ENCODE measurements around the gene RBM20.

The RBM20 gene

DNA sequence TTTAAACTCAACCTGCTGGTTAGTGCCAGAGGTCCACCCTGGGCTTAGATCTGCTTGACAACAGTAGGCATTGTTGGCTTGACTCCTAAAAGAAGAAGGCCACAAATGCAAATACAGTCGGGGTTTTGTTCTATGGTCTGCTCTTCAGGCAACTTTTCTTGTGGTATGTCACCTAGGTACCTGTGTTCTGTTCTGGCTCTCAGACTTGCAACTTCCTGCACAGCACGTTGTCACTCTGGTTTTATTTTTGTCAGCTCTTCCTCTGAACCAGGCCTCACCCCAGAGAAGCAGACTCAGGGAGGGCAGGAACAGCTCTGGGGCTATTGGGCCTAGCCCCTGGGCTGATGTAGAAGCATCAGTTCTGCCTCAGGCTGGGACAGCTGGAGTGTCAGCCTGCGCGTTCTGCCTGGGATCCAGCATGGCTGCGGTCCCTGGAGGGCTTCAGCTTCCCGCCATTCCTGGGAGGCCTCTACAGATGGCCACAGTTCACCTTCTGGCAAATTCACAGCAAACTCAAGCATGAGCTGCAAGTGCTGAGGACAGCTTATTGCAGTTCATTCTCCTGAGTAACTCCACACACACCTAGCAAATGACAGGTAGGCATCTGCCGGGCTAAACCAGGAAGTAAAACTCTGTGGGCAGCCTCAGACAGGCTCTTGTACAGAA is 216.6 kb downstream of the RBM20 start:
- DNase-seq (ENCODE audit: low spot score): no peak
- H3K27ac ChIP-seq: peak overlapping the region; percentile 29 to 83
- no peak overlapping the region for H3K4me3 ChIP-seq
- TF ChIP-seq, protein P1, sequence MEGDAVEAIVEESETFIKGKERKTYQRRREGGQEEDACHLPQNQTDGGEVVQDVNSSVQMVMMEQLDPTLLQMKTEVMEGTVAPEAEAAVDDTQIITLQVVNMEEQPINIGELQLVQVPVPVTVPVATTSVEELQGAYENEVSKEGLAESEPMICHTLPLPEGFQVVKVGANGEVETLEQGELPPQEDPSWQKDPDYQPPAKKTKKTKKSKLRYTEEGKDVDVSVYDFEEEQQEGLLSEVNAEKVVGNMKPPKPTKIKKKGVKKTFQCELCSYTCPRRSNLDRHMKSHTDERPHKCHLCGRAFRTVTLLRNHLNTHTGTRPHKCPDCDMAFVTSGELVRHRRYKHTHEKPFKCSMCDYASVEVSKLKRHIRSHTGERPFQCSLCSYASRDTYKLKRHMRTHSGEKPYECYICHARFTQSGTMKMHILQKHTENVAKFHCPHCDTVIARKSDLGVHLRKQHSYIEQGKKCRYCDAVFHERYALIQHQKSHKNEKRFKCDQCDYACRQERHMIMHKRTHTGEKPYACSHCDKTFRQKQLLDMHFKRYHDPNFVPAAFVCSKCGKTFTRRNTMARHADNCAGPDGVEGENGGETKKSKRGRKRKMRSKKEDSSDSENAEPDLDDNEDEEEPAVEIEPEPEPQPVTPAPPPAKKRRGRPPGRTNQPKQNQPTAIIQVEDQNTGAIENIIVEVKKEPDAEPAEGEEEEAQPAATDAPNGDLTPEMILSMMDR (IDR thresholded peaks at IDR 0.05): no peak

DNA sequence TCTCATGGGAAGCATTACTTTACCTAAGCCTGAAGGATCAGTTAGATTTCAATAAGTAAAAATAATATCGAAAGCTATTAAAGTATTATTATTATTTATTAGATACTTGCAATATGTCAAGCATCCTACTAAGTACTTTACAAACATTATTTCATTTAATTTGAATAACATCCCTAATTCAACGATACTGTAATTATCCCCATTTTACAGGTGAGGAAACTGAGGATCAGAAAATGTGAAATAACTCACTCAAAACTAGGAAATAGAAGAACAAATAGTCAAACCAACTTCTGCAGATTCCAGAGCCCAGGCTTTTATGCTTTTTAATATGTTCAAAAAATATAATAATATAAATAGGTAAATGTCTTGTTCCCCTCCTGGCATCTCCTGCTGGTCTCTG is 217.3 kb downstream of the RBM20 start:
- TF ChIP-seq, protein P1 (IDR thresholded peaks at IDR 0.05): no peak
- Histone ChIP-seq H3K4me3 (no peak overlapping the region), H3K27ac (peak overlapping the region in 1 of 2 donors; percentile 83)
- no peak for DNase-seq (ENCODE audit: low spot score)

DNA sequence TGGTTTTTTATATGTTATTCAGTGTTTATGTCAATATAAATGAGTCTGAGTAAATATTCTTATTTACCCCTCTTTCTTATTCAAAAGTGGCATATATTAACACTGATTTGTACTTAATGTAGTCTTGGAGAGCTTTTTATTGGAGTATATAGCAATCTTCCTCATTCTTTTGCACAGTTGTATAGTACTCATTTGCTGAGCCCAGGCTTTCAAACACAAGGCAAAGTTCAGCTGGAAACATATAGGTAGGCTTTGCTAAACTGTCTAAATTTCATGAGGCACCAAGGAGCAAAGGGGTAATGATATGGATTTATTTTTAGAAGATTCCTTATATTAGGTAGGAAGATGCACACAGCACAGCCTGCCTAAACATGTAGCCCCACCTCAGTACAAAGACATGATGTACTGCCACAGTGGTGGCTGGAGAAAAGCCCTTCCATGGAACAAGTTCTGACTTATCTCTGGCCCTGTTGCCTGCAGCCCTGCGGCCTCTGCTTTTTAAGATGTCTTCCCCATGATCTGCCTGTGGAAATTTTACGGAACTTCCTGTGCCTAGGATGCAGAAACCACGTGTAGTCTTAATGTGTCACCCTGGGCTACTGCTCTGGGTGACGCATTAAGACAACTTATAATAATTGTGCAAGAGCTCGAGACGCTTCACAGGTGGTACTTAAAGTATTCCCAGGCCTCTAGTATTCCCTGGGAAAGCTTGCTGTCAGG is 218.0 kb downstream of the RBM20 start:
- TF ChIP-seq, protein P1 (IDR thresholded peaks at IDR 0.05): no peak
- no peak for DNase-seq (ENCODE audit: low spot score)
- H3K27ac ChIP-seq: peak overlapping the region in 1 of 2 donors; percentile 74
- H3K4me3 ChIP-seq: no peak overlapping the region

DNA sequence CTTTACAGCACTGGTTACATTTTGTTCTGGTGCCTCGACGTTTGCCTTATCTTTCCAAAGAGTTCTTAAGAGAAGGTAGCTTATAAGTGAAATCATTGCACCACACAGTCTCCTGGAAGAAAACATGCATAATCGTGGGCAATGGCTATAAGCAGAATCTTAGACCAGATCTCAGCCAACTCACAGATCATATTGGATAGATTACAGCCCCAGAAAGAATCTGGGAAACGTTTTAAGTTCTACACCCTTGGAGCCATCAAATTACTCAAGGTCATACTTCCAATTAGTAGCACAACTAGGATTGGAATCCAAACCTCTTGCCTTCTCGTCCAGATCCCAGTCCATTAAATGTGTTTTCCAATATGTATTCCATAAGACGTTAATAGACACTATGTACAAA is 218.8 kb downstream of the RBM20 start:
- Histone ChIP-seq H3K27ac (peak overlapping the region in 1 of 2 donors; percentile 74), H3K4me3 (no peak overlapping the region)
- TF ChIP-seq, protein P1 (IDR thresholded peaks at IDR 0.05): no peak

DNA sequence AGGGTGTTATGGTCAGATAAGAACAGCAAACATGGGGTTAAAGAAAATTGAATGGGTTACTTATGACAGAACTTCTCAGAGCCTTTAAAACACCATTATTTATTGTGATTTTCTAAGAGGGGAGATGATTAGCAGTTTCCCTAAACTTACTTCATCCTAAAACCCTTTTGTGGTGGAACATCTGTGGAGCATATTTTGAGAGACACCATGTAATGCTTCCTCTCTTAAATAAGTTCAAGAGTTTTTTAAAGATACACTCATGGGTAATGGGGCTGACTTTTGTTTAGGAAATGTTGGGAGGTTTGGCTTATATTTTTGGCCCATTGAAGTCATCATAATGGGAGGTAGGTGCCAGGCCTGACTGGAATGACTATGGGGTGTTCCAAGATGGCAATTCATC is 219.2 kb downstream of the RBM20 start:
- H3K4me3 ChIP-seq: no peak overlapping the region
- TF ChIP-seq, protein P1 (IDR thresholded peaks at IDR 0.05): no peak
- DNase-seq (ENCODE audit: low spot score): no peak
- H3K27ac ChIP-seq: peak overlapping the region in 1 of 2 donors; percentile 74

More for the DNA sequence above, 218.8 kb downstream of the RBM20 start:
- DNase-seq (ENCODE audit: low spot score): no peak

DNA sequence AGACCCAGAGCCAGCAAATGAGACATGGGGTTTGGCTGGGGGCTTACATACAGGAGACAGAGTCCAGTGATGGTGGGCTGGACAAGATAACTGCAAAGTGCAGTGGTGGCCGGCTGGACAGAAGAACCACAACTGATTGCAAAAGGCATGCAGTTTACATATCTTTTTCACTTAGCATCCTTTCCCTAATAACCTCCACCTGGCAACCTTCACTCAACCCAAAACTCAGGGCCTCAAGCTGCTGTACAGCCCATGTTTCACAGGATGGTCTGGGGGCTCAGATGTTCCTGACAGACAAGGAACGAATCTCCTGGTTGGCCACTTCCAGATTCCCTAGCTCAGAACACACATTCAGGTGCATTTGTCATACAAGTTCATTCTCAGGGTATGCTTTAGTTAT is 219.8 kb downstream of the RBM20 start:
- peak overlapping the region in 1 of 2 donors; percentile 74 for H3K27ac ChIP-seq
- TF ChIP-seq, protein P1 (IDR thresholded peaks at IDR 0.05): no peak
- DNase-seq (ENCODE audit: low spot score): no peak
- H3K4me3 ChIP-seq: no peak overlapping the region
